Stimulated activated naive CD4-positive, alpha-beta T cell treated with Interleukin-2 at 50 U/mL for 16 hours (primary cell): Measurements from ENCODE around the gene KSR2.
"Not testable (repeated sequence)": the region's sequence is repeated elsewhere in the genome, so short reads cannot be mapped to it uniquely, and the experiment has no call there.

Experiments
- DNase-seq: peaks from one replicate; lab custom pipeline; 2025; lab: John Stamatoyannopoulos, UW

Gene KSR2

DNA sequence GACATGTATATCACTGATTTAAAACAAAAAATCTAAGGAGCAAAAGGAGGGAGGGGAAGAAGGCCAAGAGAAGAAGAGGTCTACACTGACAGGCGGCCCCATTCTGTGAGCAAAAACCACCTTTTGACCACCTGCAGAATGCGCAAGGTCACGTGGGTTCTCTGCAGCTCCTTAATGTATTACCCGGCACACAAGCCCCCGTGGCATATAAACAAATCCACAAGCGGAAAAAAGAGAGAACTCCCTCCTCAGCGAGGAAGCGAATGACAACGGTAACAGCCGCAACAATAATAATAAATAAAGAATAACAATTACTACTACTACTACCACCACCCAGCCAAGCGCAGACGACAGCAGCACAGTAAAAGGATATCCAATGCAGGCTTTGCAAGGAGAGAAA lies 1.3 kb downstream of the KSR2 start:
- DNase-seq = no peak

DNA sequence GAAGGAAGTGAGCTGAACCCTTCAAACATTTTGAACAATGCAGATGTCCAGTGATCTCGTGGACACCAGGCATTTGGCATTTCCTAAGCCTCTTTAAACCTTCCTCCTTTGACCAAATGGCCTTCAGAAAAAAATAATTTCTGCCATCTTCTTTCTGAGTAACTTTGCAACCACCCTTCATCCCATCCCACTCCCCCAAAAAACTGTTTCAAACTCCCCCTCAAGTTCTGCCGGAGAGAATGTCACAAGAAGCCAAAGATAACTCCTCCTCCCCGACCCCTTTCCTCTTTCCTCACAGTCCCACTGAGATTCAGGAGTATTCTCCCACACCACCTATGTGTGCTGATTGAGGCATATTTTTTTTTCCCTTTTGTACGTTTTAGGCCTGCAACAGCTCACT lies 1.7 kb downstream of the KSR2 start:
- no peak for DNase-seq

DNA sequence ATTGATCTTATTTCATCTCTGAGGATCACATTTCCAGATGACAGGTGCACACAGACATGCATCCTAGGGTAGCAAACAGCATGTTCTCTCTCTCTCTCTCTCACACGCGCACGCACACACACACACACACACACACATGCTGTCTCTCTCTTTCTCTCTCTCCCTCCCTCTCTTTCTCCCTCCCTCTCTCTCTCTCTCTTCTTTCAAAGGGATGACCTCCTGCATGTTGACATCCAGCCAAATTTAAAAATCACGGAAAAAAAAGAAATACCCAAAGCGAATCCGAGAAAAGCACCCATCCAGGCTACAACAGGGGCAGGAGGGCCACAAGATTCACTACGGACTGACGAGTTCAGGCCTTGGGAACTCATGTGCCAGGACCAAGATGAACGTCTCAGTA lies 2.3 kb downstream of the KSR2 start:
- DNase-seq = no peak

GRCh38 chr12:117963836-117964235 lies 5.0 kb downstream of the KSR2 start:
- no peak for DNase-seq

- DNase-seq = no peak
Observed at GRCh38 chr12:117936722-117937484, 31.9 kb downstream of the KSR2 start.

- no peak for DNase-seq
Observed at GRCh38 chr12:117933545-117933944, 35.2 kb downstream of the KSR2 start.

- DNase-seq = no peak
Observed at GRCh38 chr12:117926391-117926899, 42.3 kb downstream of the KSR2 start.

GRCh38 chr12:117921929-117922777 lies 46.6 kb downstream of the KSR2 start:
- DNase-seq = no peak

GRCh38 chr12:117919479-117919878 lies 49.3 kb downstream of the KSR2 start:
- DNase-seq = no peak

DNA sequence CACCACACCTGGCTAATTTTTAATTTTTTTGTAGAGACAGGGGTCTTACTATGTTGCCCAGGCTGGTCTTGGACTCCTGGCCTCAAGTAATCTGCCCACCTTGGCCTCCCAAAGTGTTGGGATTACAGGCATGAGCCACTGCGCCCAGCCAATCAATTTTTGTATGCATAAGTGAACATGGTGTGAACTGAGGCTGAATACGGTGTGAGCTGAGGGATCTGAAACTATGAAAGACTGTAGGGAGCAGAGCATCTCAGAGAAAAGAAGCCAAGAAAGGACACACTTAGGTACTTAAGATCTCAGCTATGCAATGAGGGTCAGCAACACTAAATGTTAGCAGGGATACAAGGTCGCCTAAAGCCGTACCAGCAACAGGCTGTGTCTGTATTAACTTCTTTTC lies 54.1 kb downstream of the KSR2 start:
- DNase-seq = no peak

- no peak for DNase-seq
Observed at GRCh38 chr12:117912756-117913155, 56.0 kb downstream of the KSR2 start.

- no peak for DNase-seq
Observed at GRCh38 chr12:117908411-117908810, 60.4 kb downstream of the KSR2 start.

DNA sequence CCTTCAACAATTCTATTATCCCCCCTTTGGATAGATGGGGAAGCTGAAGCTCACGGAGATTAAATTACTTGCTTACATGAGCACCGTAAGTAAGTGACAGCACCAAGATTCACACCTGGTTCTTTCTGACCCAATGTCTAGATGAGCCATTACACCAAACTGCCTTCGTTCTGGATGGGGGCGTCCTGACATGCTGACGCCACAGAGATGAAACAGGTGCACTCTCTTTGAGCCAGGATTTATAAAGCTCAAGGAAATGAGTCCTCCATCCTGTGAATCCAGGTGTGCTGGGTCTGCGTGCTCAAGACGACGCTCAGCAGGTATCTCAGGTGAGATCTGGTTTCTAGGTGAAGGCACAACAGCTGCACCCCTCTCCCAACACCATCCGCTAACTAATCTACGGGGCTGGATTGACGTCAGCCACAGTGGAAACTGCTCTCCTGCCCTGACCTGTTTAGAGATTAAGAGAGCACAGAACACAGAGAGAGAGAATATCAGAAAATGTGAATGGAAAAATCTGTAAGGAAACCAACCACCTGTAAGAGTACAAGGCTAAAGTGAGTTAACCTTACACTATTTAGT lies 61.6 kb downstream of the KSR2 start:
- no peak for DNase-seq

GRCh38 chr12:117904051-117904450 lies 64.7 kb downstream of the KSR2 start:
- DNase-seq = no peak

GRCh38 chr12:117903110-117903840 lies 65.5 kb downstream of the KSR2 start:
- no peak for DNase-seq

GRCh38 chr12:117901631-117902030 lies 67.2 kb downstream of the KSR2 start:
- no peak for DNase-seq

GRCh38 chr12:117900561-117900960 lies 68.2 kb downstream of the KSR2 start:
- DNase-seq = no peak

GRCh38 chr12:117897372-117898161 lies 71.2 kb downstream of the KSR2 start:
- DNase-seq = no peak

DNA sequence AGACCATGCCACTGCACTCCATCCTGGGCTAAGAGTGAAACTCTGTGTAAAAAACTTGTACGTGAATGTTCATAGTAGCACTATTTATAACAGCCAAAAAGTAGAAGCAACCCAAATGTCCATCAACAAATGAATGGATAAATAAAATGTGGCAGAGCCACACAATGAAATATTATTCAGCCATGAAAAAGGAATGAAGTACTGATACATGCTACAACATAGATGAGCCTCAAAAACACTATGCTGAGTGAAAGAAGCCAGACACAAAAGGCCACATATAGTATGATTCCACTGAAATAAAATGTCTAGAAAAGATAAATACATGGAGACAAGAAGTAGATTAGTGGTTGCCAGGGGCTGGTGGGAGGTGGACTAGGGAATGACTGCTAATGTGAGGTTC lies 72.8 kb downstream of the KSR2 start:
- DNase-seq = no peak

DNA sequence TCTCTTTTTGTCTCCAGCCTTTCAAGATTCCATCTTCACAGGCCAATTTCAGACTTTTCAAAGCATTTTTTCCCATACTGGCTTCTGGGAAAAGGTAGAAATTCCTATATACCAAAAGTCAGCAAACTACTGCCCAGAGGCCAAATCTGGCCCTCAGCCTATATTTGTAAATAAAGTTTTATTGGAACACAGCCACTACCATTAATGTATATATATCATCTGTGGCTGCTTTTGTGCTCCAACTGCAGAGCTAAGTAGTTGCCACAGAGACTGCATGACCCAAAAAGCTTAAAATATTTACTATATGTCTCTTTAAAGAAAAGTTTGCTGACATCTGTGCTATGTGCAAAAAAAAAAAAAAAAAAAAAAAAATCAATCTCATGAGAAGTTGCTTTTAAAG lies 76.3 kb downstream of the KSR2 start:
- no peak for DNase-seq

DNA sequence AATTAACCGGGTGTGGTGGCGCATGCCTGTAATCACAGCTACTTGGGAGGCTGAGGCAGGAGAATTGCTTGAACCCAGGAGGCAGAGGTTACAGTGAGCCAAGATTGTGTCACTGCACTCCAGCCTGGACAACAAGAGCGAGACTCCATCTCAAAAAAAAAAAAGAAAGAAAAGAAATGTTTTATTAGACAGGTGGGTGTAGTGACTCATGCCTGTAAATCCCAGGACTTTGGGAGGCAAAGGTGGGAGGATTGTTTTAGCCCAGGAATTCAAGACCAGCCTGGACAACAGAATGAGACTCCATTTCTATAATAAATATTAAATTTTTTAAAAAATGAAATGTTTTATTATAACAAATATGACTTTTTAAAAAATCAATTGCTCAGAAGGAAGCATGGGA lies 77.5 kb downstream of the KSR2 start:
- not testable (repeated sequence) for DNase-seq
